HepG2 (cell line): Measurements from ENCODE around the gene BPHL. TPM values are rescaled to one million over a fixed set of nuclear protein-coding genes. Genes with fewer than 3 reads are reported as not detected.

ENCODE experiments used
- ARID5B ChIP-seq: IDR thresholded peaks from 2 replicates; pipeline ENCODE4 v1.4.0; 2020; ENCODE audit warnings: mild to moderate bottlenecking, missing genetic modification reagents
- KAT7 ChIP-seq: IDR thresholded peaks from 2 replicates; pipeline ENCODE4 v1.6.1; 2018; ENCODE audit warnings: borderline replicate concordance, missing compliant biosample characterization
- KLF15 ChIP-seq: sonication (generic); formaldehyde crosslinking; IDR thresholded peaks from 2 replicates; pipeline ENCODE4 v1.8.1; 2023; ENCODE audit warnings: borderline replicate concordance, mild to moderate bottlenecking, inconsistent platforms, missing genetic modification reagents, mixed read lengths
- MIXL1 ChIP-seq: IDR thresholded peaks from 2 replicates; pipeline ENCODE4 v1.6.1; 2016
- NCOA2 ChIP-seq: sonication (generic); formaldehyde crosslinking; IDR thresholded peaks from 2 replicates; pipeline ENCODE4 v1.8.0; 2022; ENCODE audit warnings: inconsistent platforms
- POLR2A ChIP-seq, 2 experiments: IDR thresholded peaks; 2 replicates each; pipeline ENCODE4 v1.6.1; 2011; ENCODE audit warnings: low read depth in 2 of 2, low read length in 2 of 2, mild to moderate bottlenecking in 1 of 2, moderate library complexity in 1 of 2; ENCODE audit not compliant: insufficient read depth in 1 of 2
- POLR2G ChIP-seq: fragments of 200-400 bp; formaldehyde crosslinking; IDR thresholded peaks from 2 replicates; pipeline ENCODE4 v1.6.1; 2018; ENCODE audit warnings: mild to moderate bottlenecking, low read depth, low read length, moderate library complexity
- RXRA ChIP-seq: sonication (generic); formaldehyde crosslinking; IDR thresholded peaks from 2 replicates; pipeline ENCODE4 v1.5.1; 2020; ENCODE audit warnings: missing genetic modification reagents
- SP1 ChIP-seq, 2 experiments: fragments of 450-650 bp in 1 of 2; sonication (generic) in 1 of 2; formaldehyde crosslinking in 1 of 2; IDR thresholded peaks; 2 replicates each; pipeline versions ENCODE4 v1.4.0 to v1.6.1; 2016 to 2020; ENCODE audit warnings: missing genetic modification reagents in 1 of 2
- U2AF2 ChIP-seq: fragments of 200-400 bp; formaldehyde crosslinking; IDR thresholded peaks from 2 replicates; pipeline ENCODE4 v1.6.1; 2017; ENCODE audit warnings: low read depth, mild to moderate bottlenecking, low read length
- ZNF136 ChIP-seq: sonication (generic); formaldehyde crosslinking; IDR thresholded peaks from 2 replicates; pipeline ENCODE4 v1.8.1; 2022; ENCODE audit warnings: low read depth, mild to moderate bottlenecking, moderate library complexity, missing genetic modification reagents
- ZNF3 ChIP-seq: IDR thresholded peaks from 2 replicates; pipeline ENCODE4 v1.7.0; 2017; ENCODE audit warnings: inconsistent platforms
- ZNF44 ChIP-seq: sonication (generic); formaldehyde crosslinking; IDR thresholded peaks from 2 replicates; pipeline ENCODE4 v1.5.1; 2020; ENCODE audit warnings: mild to moderate bottlenecking, missing genetic modification reagents
- ZNF792 ChIP-seq: IDR thresholded peaks from 2 replicates; pipeline ENCODE4 v1.6.1; 2016
- ZNF850 ChIP-seq: sonication (generic); formaldehyde crosslinking; conservative IDR thresholded peaks from 2 replicates; pipeline ENCODE4 v1.9.0; 2021; ENCODE audit warnings: mild to moderate bottlenecking, missing genetic modification reagents
- ZSCAN12 ChIP-seq: sonication (generic); formaldehyde crosslinking; IDR thresholded peaks from 2 replicates; pipeline ENCODE4 v1.9.0; 2021; ENCODE audit warnings: mild to moderate bottlenecking, missing genetic modification reagents
- polyA plus RNA-seq, 8 experiments: library from polyadenylated mRNA; depleted of rRNA in 3 of 8; stranded (reverse) in 7 of 8; unstranded in 1 of 8; fragments of >200 nt; fragmentation: Illumina TruSeq in 4 of 8; extraction: Trizol in 4 of 8; gene quantifications; 2 replicates each; pipeline versions ENCODE4 v1.2.1 to v1.2.3, GENCODE V29; 2011 to 2016; ENCODE audit warnings: low read depth in 4 of 8, missing spikeins in 1 of 8, mixed read lengths in 1 of 8; ENCODE audit not compliant: insufficient read depth in 1 of 8
- total RNA-seq, 5 experiments: library from RNA; depleted of rRNA; stranded (reverse); fragments of >200 nt; fragmentation: Illumina TruSeq; extraction: Trizol; gene quantifications; 2 replicates each; pipeline ENCODE4 v1.2.3, GENCODE V29; 2016; ENCODE audit warnings: low read depth in 1 of 5
- TF ChIP-seq, protein P1 (sequence below): sonication (generic); formaldehyde crosslinking; IDR thresholded peaks from 2 replicates; pipeline ENCODE4 v1.4.0; 2020; ENCODE audit warnings: missing genetic modification reagents
- TF ChIP-seq, protein P2 (sequence below): sonication (generic); formaldehyde crosslinking; IDR thresholded peaks from 2 replicates; pipeline ENCODE4 v1.4.0; 2020; ENCODE audit warnings: missing genetic modification reagents

Gene BPHL
- total and polyA plus RNA-seq, 2 of the 13 experiments (the other 11 are each of a cell fraction or from before 2014, with no cell fraction given) = 37.8 to 39.5 TPM

GRCh38 chr6:3162565-3163247 is 44.2 kb downstream of the BPHL start (continued):
- TF ChIP-seq, protein P1, sequence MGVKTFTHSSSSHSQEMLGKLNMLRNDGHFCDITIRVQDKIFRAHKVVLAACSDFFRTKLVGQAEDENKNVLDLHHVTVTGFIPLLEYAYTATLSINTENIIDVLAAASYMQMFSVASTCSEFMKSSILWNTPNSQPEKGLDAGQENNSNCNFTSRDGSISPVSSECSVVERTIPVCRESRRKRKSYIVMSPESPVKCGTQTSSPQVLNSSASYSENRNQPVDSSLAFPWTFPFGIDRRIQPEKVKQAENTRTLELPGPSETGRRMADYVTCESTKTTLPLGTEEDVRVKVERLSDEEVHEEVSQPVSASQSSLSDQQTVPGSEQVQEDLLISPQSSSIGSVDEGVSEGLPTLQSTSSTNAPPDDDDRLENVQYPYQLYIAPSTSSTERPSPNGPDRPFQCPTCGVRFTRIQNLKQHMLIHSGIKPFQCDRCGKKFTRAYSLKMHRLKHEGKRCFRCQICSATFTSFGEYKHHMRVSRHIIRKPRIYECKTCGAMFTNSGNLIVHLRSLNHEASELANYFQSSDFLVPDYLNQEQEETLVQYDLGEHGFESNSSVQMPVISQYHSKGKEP (CRISPR knock-in tag) = no peak
- no peak for TF ChIP-seq SP1 (IDR thresholded peaks at IDR 0.05)
- peak; percentile 80 for TF ChIP-seq SP1 (CRISPR knock-in tag; IDR thresholded peaks at IDR 0.05)
- TF ChIP-seq ARID5B (CRISPR knock-in tag) = peak; percentile 77
- no peak for TF ChIP-seq ZNF136 (CRISPR knock-in tag)
- no peak; the same call in 1 of the 2 replicates for TF ChIP-seq ZSCAN12 (CRISPR knock-in tag)
- no peak; the same call in 1 of the 2 replicates for TF ChIP-seq ZNF850 (CRISPR knock-in tag)
- TF ChIP-seq U2AF2 = no peak
- TF ChIP-seq, protein P2, sequence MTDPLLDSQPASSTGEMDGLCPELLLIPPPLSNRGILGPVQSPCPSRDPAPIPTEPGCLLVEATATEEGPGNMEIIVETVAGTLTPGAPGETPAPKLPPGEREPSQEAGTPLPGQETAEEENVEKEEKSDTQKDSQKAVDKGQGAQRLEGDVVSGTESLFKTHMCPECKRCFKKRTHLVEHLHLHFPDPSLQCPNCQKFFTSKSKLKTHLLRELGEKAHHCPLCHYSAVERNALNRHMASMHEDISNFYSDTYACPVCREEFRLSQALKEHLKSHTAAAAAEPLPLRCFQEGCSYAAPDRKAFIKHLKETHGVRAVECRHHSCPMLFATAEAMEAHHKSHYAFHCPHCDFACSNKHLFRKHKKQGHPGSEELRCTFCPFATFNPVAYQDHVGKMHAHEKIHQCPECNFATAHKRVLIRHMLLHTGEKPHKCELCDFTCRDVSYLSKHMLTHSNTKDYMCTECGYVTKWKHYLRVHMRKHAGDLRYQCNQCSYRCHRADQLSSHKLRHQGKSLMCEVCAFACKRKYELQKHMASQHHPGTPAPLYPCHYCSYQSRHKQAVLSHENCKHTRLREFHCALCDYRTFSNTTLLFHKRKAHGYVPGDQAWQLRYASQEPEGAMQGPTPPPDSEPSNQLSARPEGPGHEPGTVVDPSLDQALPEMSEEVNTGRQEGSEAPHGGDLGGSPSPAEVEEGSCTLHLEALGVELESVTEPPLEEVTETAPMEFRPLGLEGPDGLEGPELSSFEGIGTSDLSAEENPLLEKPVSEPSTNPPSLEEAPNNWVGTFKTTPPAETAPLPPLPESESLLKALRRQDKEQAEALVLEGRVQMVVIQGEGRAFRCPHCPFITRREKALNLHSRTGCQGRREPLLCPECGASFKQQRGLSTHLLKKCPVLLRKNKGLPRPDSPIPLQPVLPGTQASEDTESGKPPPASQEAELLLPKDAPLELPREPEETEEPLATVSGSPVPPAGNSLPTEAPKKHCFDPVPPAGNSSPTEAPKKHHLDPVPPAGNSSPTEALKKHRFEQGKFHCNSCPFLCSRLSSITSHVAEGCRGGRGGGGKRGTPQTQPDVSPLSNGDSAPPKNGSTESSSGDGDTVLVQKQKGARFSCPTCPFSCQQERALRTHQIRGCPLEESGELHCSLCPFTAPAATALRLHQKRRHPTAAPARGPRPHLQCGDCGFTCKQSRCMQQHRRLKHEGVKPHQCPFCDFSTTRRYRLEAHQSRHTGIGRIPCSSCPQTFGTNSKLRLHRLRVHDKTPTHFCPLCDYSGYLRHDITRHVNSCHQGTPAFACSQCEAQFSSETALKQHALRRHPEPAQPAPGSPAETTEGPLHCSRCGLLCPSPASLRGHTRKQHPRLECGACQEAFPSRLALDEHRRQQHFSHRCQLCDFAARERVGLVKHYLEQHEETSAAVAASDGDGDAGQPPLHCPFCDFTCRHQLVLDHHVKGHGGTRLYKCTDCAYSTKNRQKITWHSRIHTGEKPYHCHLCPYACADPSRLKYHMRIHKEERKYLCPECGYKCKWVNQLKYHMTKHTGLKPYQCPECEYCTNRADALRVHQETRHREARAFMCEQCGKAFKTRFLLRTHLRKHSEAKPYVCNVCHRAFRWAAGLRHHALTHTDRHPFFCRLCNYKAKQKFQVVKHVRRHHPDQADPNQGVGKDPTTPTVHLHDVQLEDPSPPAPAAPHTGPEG (CRISPR knock-in tag) = peak; percentile 63; the same call in 1 of the 2 replicates
- 0 out of 2 replicates have a peak, but pooled peaks have one; percentile 27 for TF ChIP-seq ZNF3 (CRISPR knock-in tag)
- TF ChIP-seq MIXL1 (CRISPR knock-in tag) = 0 out of 2 replicates have a peak, but pooled peaks have one; percentile 31
- TF ChIP-seq POLR2A (IDR thresholded peaks at IDR 0.05; ENCODE audit: insufficient read depth in 1 of 2, low read depth in 2 of 2, low read length in 2 of 2) = peak; percentile 66 to 91
- TF ChIP-seq KAT7 (CRISPR knock-in tag) = peak; percentile 50; the same call in 1 of the 2 replicates
- TF ChIP-seq KLF15 (CRISPR knock-in tag) = 0 out of 2 replicates have a peak, but pooled peaks have one; percentile 29
- peak; percentile 84; the same call in 1 of the 2 replicates for TF ChIP-seq RXRA (CRISPR knock-in tag)
- peak; percentile 36 for TF ChIP-seq NCOA2 (CRISPR knock-in tag)
- TF ChIP-seq ZNF792 = no peak; the same call in none of the 2 replicates
- TF ChIP-seq POLR2G = peak; percentile 87
- no peak for TF ChIP-seq ZNF44
